GM19328 (cell line): ENCODE measurements around the gene ZSWIM5.
"Not testable (repeated sequence)": the region's sequence is repeated elsewhere in the genome, so short reads cannot be mapped to it uniquely, and the experiment has no call there.

Experiments
- ATAC-seq: cut with Tn5 transposase; IDR thresholded peaks from one replicate; pipeline ENCODE4 v1.9.1; 2021; ENCODE audit warnings: mild to moderate bottlenecking, moderate library complexity; ENCODE audit not compliant: unreplicated experiment

Gene ZSWIM5

DNA sequence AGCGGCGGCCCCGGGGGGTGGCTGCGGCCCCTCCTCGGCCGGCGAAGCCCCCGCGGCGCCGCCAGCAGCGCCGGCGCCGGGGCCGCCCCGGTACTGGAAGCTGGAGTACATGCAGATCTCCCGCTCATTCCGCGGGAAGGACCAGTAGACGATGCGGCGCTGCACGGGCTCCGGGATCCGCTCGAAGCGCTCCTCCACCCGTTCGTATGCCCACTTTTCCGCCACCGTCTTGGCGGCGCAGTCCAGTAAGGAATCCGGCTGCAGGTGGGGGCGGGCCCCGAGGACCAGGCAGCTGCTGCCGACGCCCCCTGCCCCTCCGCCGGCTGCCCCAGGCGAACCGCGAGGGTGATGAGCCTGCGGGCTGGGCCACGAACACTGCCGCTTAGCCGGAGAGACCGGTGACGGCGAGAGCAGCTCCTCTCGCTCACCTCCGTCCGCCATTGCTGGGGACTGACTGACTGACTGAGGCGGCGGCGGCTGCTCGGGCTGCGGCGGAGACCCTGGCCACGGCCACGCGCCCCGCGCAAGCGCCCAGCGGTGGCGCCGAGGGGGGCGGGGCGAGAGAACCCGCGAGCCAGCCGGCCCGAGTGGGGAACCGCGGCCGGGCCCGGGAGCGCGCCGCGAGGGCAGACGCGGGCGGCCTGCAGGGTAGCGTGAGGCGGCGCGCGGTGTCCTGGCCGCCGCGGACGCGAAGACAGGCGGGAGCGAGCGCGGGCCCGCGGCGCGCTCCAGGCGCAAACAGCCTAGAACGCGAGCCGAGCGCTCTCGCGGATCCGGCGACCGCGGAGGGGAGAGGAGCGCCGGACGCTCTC lies at the start of gene ZSWIM5:
ZSWIM5 (minus strand) TSS at position 696 of the 812 bp plus-strand sequence; CDS start at position 441, 255 bp downstream.
- no peak for ATAC-seq

- no peak for ATAC-seq
Measured at GRCh38 chr1:45254490-45254889, 48.1 kb upstream of the ZSWIM5 start.

DNA sequence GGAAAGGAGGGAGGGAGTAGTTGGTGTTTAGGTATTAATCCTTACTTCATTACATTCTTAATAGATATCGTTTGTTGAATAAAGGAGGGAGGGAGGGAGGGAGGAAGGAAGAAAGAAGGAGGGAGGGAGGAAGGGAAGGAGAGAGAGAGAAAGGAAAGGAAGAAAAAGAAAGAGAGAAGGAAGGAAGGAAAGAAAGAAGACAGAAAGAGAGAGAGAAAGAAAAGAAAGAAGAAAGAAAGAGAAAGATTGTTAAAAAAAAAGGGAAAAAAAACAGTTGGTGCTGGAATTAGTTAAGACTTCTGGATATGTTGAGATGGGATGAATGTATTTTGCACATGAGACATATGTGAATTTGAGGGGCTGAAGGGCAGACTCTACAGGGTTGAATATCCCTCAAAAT lies 44.1 kb upstream of the ZSWIM5 start:
- no peak for ATAC-seq

DNA sequence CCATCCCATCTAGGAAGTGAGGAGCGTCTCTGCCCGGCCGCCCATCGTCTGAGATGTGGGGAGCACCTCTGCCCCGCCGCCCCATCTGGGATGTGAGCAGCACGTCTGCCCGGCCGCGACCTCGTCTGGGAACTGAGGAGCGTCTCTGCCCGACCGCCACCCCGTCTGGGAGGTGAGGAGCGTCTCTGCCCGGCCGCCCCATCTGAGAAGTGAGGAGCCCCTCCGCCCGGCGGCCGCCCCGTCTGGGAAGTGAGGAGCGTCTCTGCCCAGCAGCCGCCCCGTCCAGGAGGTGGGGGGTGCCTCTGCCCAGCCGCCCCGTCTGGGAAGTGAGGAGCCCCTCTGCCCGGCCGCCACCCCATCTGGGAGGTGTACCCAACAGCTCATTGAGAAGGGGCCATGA lies 41.6 kb upstream of the ZSWIM5 start:
- not testable (repeated sequence) for ATAC-seq

DNA sequence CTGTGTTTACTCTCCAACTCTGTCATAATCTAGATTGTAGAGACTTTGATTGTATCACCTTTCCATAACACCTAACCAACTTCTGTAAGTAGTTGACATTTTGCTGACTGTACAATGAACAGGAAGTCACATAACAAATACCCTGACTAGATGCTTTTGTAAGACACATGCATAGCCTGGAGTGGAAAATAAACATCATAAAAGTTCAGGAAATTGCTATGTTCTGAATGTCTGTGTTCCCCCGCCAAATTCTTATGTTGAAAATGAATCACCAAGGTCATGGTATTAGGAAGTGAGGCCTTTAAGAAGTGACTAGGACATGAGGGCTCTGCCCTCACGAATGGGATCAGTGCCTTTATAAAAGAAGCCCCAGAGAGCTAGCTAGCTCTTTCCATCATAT lies 40.4 kb upstream of the ZSWIM5 start:
- ATAC-seq: no peak

DNA sequence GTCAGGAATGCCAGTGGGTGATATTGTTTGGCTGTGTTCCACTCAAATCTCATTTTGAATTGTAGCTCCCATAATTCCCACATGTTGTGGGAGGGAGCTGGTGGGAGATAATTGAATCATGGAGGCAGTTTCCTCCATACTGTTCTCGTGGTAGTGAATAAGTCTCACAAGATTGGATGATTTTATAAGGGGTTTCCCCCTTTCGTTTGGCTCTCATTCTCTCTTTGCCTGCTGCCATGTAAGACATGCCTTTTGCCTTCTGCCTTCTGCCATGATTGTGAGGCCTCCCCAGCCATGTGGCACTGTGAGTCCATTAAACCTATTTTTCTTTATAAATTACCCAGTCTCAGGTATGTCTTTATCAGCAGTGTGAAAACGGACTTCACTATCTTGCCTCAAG lies 40.0 kb upstream of the ZSWIM5 start:
- not testable (repeated sequence) for ATAC-seq

DNA sequence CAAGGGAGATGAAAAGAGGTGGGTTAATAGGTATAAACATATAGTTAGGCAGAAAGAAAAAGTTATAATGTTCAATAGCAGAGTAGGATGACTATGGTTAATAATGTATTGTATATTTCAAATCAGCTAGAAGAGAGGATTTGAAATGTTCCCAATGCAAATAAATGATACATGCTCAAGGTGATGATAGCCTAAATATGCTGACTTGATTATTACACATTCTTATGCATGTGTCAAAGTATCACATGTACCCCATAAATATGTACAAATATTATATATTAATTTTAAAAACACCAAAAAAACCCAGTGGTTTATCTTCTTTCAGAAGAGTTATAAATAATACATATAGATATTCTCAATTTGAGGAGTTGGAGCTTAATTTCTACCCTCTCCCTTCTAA lies 38.3 kb upstream of the ZSWIM5 start:
- no peak for ATAC-seq

- ATAC-seq: no peak
Measured at GRCh38 chr1:45243476-45244343, 37.3 kb upstream of the ZSWIM5 start.

- ATAC-seq: no peak
Measured at GRCh38 chr1:45238846-45239245, 32.4 kb upstream of the ZSWIM5 start.

DNA sequence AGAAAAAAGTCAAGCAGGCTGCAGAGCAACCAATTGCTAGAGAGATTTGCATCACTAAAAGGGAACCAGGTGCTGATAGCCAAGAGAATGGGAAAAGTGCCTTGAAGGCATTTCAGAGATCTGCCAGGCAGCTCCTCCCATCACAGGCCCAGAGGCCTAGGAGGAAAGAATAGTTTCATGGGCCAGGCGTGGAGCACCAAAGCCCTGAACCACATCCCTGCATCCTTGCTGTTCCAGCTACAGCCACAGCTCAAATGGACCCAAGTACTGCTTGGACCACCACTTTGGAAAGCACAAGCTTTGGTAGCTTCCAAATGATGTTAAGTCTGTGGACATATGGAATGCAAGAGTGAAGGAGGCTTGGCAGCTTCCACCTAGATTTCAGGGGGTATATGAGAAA lies 29.7 kb upstream of the ZSWIM5 start:
- no peak for ATAC-seq

- no peak for ATAC-seq
Measured at GRCh38 chr1:45230537-45230936, 24.1 kb upstream of the ZSWIM5 start.

DNA sequence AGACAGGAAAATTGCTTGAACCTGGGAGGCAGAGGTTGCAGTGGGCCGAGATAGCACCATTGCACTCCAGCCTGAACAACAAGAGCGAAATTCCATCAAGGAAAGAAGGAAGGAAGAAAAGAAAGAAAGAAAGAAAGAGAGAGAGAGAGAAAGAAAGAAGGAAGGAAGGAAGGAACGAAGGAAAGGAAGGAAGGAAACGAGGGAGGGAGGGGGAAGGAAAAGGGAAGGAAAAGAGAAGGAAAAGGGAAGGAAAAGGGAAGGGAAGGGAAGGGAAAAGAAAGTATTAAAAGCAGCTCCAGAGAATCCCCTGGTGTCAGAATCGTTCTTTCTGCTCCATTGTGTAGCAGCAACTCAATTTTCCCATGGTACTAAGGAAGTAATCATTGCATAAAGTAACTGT lies 19.2 kb upstream of the ZSWIM5 start:
- ATAC-seq: no peak

DNA sequence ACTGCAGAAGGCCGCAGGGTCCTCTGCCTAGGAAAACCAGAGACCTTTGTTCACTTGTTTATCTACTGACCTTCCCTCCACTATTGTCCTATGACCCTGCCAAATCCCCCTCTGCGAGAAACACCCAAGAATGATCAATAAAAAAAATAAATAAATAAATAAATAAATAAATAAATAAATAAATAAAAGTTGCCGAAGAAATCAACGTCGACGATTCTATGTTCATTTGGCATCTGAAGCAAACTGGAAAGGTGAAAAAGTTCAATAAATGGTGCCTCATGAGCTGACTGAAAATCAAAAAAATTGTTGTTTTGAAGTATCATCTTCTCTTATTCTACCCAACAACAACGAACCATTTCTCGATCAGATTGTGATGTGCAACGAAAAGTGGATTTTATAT lies 17.3 kb upstream of the ZSWIM5 start:
- not testable (repeated sequence) for ATAC-seq

DNA sequence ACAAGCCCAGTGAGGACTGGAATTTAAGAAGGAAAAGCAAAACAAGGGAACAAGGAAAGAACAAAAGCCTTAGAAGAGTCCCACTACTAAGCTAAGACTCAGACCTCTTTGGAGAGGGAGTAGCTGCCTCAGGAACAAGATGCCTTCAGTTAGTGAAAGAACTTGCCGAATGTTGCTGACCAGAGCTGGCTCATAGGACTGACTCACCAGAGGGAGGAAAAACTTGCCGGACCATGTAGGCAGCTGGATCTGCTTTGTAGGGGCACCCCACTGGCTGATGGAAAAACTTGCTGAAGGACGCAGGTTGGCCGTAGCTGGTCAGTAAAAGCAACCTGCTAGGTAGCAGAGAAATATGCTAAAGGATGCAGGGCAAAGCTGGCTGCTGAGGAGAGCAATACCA lies 15.3 kb upstream of the ZSWIM5 start:
- no peak for ATAC-seq

DNA sequence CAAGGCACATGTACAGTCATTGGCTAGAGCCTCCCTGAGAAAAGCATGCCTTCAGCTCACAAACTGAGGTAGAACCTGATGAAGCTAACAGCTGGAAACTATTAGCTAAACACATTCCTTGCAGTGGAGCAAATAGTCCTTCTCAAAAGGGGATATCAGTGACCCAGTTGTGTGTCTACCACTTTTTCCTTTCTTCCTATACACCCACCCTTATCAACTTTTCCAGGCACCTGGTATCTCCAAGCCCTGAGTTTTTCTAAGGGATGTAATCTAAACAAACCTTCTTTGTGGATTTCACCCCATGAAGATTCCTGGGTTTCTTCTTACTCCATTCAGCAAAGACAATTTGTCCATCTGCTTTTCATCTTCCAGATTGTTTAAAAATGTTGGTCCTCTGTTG lies 10.5 kb upstream of the ZSWIM5 start:
- ATAC-seq: no peak

GRCh38 chr1:45216200-45216541 lies 9.8 kb upstream of the ZSWIM5 start:
- no peak for ATAC-seq

DNA sequence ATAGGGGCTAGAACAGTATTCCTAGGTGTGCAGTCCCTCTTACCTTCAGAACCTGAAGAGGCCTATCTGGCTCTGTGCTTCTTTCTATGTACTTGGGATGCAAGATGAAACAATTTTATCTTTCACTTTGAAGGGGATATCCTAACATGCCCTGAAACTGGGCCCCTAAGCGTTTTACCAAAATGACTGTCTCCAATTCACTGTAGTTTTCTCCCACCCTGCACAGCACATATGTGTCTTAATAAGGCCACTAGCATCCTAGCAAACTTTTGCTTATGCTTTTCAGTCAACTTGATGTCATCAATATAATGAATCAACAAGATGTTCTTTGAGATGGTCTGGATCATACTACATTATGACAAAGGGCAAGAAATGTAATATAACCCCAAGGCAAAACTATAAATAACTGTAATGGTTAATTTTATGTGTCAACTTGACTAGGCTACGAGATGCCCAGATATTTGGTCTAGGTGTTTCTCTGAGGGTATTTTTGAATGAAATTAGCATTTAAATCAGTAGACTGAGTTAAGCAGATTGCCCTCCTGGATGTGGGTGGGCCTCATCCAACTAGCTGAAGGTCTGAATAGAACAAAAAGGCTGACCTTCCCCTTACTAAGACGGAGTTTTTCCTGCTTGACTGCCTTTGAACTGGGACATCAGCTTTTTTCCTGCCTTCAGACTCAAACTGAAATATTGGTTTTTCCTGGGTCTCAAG lies 9.2 kb upstream of the ZSWIM5 start:
- no peak for ATAC-seq

DNA sequence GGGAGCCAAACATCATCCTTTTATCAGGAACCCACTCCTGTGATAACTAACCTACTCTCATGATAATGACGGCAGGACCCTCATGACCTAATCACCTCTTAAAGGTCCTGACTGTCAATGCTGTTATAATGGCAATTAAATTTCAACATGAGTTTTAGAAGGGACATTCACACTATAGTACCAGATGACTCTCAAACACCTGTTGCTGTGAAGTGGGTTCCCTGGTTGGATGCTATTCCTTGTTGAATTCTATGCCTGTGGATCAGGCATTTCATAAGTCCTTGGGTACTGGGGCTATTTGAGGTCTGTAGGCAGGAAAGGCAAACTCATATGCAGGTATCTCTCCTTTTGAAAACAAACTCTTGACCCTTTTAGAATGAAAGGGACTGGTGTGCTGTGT lies 7.5 kb upstream of the ZSWIM5 start:
- no peak for ATAC-seq

- no peak for ATAC-seq
Measured at GRCh38 chr1:45211076-45211475, 4.7 kb upstream of the ZSWIM5 start.

- no peak for ATAC-seq
Measured at GRCh38 chr1:45206808-45207623, 611 bp upstream of the ZSWIM5 start.
